NCI-H187 treated with DMSO at 0.1 percent for 48 hours (cell line): Measurements from ENCODE around the gene SH2D5.
"Not testable (repeated sequence)": the region's sequence is repeated elsewhere in the genome, so short reads cannot be mapped to it uniquely, and the experiment has no call there.

ENCODE experiments used
- DNase-seq: peaks from one replicate; lab custom pipeline; 2025; lab: John Stamatoyannopoulos, UW

Gene SH2D5

GRCh38 chr1:20728371-20729154, 3.9 kb downstream of the SH2D5 start:
- no peak for DNase-seq

DNA sequence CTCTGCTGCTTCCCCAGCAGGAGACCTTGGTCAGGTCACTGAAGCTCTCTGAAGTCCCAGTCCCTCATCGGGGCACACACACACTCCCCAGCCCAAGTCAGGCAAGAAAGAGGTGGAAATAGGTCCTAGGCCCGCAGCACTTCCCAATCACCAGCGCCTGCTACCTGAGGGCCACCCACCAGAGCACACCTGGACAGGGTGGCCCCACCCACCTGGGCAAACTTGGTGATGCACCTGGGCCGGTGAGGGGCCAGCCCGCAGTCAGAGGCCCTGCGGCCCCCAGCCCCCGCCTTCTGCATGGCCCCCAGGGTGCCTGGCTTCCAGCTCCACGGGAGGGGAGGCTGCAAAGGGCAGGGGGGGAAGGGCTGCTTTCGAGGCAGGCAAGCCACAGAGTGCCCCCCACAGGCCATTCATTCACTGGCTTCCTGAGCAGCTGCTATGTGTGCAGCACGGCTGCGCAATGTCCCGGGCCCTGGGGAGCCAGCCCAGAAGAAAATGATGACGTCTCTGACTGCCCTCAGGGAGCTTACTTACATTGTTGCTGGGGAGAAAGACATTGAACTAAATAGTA, 4.7 kb downstream of the SH2D5 start:
- no peak for DNase-seq

DNA sequence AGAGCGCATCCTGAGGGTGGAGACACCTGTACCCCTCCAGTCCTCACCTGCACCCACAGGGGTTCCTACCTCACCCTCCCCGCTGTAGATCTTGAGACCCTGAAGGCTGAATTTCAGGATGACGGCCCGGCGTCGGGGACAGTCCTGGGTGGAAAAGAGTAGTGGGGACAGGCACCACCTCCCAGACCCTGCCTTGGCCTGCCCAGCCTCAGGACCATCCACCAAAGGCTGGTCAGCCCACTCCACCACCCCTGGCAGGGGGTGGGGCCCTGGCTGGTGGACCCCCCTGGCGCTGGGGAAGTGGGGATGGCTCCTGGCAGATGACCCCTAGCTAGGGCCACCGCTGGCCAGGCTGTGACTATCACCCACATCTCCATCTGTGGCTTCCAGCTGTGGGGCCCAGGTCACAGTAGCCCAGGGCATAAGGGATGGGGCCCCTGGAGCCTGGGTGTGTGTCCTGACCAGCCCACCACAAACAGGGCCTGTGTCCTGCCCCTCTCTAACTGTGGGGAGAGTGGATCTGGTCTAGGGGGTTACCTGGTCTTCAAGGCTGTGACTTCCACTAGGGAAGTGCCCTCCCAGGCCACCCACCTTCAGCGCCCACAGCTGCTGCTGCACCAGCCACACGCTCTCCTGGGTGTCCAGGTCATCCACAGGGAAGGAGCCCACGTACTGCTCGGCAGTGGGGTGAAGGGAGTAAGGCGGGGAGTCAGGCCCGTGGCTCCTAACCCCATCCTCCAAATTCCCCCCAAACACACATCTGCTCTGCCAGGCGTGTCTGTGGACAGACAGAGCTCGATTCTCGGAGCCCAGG, 5.4 kb downstream of the SH2D5 start:
- DNase-seq, result no peak

DNA sequence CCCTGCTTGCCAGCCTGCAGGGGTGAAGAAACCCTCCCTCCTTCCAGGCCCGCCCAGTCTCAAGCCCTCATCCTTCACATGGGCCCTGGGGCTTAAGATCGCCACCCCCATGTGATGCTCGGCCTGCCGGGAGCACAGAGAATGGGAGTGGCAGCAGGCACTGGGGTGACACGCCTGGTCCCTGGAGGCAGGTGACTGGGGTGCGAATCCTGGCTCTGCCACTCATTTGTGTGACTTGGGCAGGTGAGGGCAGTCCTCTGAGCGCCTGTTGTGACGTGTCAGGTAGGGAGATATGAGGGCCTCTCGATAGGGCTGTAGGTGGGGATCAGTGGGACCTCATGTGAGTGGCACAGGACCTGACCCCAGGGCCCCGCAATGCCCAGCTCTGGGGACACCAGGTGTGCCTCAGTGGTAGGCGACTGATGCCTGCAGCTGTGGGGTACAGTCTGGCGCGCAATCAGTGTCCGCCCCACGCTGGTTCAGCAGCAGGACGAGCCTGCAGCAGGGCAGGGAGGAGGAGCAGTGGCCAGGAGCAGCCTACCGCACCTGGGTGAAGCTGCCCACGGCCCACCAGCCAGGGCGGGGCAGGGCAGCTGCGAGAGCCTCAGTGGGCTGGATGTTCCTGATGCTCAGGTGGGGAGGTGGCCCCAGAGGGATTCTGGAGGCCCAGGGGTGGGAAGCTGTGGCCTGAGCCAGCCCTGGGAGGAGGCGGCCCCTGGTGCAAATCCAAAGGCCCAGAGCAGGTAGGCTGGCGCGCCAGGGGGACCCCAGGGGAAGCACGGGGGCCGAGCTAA, 6.2 kb downstream of the SH2D5 start:
- no peak for DNase-seq

DNA sequence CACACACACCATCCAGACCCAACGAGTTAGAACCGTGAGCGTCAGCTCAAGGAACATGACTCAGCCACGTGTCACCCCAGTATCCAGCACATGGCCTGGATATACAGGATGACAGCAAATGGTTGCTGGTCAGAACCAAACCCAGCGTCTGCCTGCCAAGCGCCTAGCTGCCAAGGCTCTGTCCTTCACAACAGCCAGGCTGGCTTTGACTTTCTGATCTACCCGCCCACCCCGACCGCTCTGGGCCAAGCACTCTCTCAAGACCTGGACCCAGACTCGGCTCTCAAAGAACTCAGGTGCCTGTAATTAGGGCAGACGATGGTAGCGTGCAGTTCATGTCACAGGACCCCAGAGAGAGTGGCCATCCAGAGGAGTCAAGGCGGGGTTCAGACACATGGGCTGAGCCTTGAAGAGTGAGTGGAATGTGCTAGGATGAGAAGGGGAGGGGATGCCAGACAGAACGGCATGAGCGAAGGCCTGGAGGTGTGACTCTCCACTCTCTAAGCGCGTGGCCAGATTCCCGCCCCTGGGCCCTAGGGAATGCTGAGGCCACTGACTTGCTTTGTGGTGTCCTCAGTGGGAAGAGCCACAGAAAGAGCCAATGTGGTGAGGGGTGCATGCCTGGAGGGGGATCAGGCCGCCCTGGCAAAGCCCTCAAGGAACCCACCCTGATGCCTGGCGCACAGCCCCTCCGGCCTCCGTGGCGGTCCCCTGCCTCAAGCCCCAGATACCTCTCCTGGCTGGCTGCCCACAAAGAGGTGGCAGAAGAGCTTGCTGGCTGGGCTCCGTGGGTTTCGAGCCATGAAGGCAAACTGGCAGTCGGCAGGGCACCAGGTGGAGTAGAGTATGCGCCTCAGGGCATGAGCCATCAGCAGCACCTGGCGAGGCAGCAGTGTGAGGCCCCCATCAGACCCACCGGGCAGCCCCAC, 7.0 kb downstream of the SH2D5 start:
- no peak for DNase-seq

DNA sequence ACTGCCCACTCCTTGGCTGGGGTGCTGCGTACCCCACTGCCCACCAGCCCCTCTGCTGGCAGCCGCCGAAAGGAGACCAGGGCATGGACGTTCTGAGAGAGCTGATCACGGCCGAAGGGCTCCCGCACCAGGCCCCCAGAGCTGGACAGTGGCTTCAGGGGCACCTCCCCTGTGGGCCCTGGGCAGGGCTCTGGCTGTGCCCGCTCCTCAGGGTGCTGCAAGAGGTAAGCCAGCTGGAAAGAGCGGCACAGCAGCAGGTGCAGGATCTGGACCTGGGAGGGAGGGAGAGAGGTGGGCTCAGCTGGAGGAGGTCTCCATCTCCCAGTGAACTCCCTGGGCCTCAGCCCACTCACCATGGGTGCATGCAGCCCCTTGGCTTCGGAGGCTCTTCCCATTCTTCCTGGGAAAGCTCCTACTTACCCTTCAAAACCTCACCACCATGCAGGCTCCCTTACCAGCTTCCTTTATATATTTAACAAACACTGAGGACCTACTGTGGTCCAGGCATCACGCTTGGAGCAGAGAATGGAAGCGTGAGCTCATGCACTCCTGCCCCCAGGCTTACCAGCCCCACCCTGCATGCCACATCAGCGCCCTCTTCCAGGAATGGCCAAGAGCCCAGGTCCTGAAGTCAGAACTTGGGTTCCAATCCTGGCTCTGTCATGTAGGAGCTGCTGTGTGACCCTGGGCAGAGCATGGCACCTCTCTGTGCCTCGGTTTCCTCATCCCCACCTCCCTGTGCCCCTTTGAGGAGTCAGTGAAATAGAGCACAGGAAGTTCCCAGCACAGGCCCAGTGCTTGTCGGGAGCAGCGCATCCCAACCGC, 7.9 kb downstream of the SH2D5 start:
- DNase-seq, result no peak

DNA sequence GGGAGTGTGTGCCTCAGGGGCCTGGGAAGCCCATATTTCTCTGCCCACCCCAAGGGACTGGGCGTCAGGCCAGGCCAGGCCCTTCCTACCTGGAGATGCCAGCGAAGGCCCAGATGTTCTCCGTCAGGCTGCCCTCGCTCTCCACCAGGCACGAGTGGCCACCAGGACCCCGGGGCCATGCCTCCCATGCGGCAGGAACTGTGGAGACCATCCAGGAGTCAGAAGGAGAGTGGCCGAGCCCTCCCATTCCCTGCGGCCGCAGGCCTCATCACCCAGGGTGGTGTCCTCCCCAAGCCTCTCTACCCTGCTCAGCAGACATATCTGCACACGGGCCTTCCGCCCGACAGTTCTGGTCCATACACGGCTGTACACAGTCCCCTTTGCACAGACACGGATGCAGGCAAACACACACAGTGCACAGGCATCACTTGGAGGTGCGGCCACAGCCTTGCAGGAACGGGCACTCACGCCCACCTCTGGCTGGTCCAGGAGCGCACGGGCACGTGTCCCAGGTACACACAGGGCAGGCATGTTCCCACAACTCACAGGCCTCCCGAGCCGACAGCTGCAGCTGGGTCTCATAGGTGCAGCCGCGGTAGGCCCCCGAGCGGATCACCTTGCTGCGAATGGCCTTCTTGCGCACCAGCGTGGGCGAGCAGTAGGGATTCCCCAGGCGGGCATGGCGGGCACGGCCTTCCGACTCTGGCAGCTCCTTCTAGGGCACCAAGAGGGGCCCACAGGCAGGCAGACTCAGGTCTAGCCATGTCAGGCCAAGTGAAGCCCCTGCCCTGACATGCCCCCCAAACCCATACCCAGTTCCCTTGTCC, 8.8 kb downstream of the SH2D5 start:
- no peak for DNase-seq

DNA sequence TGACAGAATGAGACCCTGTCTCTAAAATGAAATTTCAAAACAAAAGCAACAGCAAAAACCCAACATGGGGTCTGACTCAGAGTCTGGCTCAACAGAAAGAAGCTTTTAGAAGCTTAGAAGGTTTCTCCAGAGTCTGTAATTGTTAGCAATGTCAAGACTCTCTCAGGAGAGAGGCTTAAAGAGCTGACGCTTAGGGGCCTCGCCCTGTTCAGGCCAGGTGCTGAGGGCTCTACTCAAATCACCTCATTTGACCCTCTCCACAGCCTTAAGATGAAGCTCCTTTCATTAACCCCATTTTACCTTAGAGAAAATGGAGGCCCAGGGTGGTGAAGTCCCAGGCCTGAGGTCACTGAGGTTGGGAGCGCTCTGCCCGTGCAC, 9.4 kb downstream of the SH2D5 start:
- DNase-seq, result no peak

GRCh38 chr1:20721117-20722061, 11.1 kb downstream of the SH2D5 start:
- no peak for DNase-seq

DNA sequence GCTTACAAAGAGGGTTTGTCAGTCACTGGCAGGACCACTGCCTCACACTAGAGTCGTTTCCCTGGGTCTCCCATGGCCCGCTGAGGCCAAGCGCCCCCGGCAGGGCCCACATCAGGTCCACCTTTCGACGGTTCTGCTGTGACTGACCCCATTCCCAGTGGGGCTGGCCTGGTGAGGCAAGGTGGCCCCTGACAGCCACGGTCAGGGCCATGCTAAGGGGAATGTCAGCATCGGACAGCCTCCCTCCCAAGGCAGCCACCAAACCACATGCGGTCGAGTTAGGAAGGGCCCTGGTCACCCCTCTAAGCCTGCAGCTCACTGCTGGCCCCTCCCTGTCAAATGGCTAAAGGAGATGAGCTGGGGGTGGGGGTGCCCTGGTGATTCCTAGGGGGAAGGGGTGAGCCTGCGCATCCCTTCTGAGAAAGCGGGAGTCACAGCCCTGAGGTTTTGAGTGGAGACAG, 11.8 kb downstream of the SH2D5 start:
- DNase-seq, result no peak

GRCh38 chr1:20719871-20720620, 12.5 kb downstream of the SH2D5 start:
- no peak for DNase-seq

DNA sequence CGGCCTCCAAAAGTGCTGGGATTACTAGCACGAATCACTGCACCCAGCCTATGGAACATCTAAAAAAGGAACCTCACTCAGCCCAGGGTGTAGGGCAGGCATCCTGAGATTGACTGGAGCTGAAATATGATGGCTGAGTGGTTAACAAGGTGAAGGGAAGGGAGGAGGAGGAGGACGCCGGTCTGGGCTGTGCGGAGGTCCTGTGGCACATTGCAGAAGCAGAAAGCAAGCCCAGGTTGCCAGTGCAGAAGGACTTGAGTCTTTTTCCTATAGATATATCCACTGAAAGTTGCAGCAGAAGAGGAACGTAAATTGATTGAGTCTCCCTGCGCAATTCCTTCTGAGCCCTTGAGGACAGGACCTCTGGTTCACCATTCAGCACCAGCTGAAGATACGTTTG, 13.2 kb downstream of the SH2D5 start:
- DNase-seq, result no peak

DNA sequence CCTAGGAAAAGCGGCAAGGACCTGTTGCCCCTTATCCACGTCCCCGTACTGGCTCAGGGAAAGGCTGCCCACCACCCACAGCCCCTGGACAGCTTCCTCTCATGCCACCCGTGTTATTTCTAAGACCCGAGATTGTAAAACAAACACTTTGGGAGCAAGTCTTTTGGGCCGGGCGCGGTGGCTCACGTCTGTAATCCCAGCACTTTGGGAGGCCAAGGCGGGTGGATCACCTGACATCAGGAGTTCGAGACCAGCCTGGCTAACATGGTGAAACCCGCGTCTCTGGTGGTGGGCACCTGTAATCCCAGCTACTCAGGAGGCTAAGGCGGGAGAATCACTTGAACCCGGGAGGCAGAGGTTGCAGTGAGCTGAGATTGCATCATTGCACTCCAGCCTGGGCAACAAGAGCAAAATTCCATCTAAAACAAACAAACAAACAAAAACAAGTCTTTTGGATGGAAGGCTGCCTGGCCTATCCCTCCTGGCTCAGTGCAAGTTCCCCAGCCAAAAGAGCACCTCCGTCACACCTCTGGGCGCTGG, 14.1 kb downstream of the SH2D5 start:
- DNase-seq, result not testable (repeated sequence)

- no peak for DNase-seq
These were observed 14.8 kb downstream of the SH2D5 start, which contains the start of gene KIF17 for GRCh38 chr1:20717452-20718342. TSS of gene KIF17 (minus strand) at chr1:20718007. CDS start at chr1:20717706, 301 bp downstream.

GRCh38 chr1:20716232-20716631, 16.3 kb downstream of the SH2D5 start:
- DNase-seq, result no peak

DNA sequence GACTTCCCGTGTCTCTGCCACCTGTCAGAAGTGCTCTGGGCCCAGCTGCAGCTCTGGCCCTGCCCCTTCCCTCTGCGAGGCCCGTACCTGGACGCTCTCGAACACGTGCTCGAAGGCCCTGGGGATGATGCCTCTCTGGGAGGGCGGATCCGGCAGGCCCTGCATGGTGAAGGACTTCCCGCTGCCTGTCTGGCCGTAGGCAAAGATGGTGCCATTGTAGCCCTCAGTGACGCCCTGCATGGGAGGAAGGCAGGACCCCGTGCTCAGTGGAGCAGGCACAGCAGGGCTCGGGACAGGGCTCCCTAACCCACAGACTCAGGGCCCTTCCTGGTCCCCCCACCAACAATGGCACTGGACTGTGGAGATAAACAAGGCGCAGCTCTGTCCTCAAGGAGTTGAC, 17.1 kb downstream of the SH2D5 start:
- DNase-seq, result no peak
